SK-N-SH treated with all-trans-retinoic acid at 6 μM for 48 hours (cell line): ENCODE data around the gene ZFHX3.

Experiments
- OSR1 ChIP-seq: fragments of 250-450 bp; sonication (Bioruptor Pico); IDR thresholded peaks from 2 replicates; pipeline ENCODE4 v1.8.0; 2022; ENCODE audit warnings: moderate library complexity, mild to moderate bottlenecking, inconsistent platforms
- TCF4 ChIP-seq: fragments of 250-450 bp; sonication (Bioruptor Pico); IDR thresholded peaks from 2 replicates; pipeline ENCODE4 v1.8.0; 2021; ENCODE audit warnings: mild to moderate bottlenecking, moderate library complexity, borderline replicate concordance
- ZFP30 ChIP-seq: fragments of 450-650 bp; formaldehyde crosslinking; IDR thresholded peaks from 2 replicates; pipeline ENCODE4 v1.5.0; 2022; ENCODE audit warnings: mild to moderate bottlenecking, moderate library complexity
- ZNF70 ChIP-seq: fragments of 450-650 bp; formaldehyde crosslinking; IDR thresholded peaks from 2 replicates; pipeline ENCODE4 v1.5.0; 2020; ENCODE audit warnings: mild to moderate bottlenecking, moderate library complexity
- ZNF8 ChIP-seq: fragments of 450-650 bp; formaldehyde crosslinking; IDR thresholded peaks from 2 replicates; pipeline ENCODE4 v1.5.0; 2020; ENCODE audit warnings: mild to moderate bottlenecking, moderate library complexity
- TF ChIP-seq, protein P1 (sequence below): fragments of 250-450 bp; sonication (Bioruptor Pico); IDR thresholded peaks from 2 replicates; pipeline ENCODE4 v1.8.0; 2020; ENCODE audit warnings: mild to moderate bottlenecking, moderate library complexity, borderline replicate concordance
- TF ChIP-seq, protein P2 (sequence below): fragments of 250-450 bp; sonication (Bioruptor Pico); IDR thresholded peaks from 2 replicates; pipeline ENCODE4 v1.8.0; 2021; ENCODE audit warnings: low read depth, mild to moderate bottlenecking, moderate library complexity, borderline replicate concordance

DNA sequence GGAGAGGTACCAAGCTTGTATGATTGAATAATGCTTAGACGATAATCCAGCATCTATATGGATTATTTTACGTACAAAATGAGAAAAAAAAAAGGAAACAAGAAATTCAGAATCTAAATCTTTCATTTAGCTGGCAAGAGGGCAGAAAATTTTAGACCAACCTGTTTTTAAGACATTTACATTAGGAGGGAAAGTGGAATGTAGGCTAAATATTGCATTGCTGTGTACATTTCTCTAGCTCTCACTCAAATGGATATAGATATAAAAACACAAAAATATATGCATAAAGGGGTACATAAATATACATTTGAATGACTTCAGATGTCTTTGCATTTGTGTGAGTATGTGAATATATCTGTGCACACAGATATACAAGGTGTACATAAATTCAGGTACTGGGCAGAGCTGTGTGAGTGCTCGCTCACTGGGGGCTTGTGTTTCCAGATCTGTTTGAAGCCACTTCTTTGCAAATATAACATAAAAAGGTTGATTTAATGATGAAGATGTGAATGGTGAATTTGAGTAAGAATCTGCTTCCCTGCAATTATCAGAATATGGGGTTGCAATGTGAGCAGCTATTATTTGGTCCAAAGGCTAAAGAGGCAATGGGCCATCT, 14.2 kb upstream of the ZFHX3 start:
- TF ChIP-seq, protein P1, sequence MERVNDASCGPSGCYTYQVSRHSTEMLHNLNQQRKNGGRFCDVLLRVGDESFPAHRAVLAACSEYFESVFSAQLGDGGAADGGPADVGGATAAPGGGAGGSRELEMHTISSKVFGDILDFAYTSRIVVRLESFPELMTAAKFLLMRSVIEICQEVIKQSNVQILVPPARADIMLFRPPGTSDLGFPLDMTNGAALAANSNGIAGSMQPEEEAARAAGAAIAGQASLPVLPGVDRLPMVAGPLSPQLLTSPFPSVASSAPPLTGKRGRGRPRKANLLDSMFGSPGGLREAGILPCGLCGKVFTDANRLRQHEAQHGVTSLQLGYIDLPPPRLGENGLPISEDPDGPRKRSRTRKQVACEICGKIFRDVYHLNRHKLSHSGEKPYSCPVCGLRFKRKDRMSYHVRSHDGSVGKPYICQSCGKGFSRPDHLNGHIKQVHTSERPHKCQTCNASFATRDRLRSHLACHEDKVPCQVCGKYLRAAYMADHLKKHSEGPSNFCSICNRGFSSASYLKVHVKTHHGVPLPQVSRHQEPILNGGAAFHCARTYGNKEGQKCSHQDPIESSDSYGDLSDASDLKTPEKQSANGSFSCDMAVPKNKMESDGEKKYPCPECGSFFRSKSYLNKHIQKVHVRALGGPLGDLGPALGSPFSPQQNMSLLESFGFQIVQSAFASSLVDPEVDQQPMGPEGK (CRISPR knock-in tag): no peak
- TF ChIP-seq TCF4 (CRISPR knock-in tag) (no peak), ZNF8 (CRISPR knock-in tag) (no peak), ZNF70 (CRISPR knock-in tag) (no peak), OSR1 (CRISPR knock-in tag) (no peak), ZFP30 (CRISPR knock-in tag) (no peak)
- TF ChIP-seq, protein P2, sequence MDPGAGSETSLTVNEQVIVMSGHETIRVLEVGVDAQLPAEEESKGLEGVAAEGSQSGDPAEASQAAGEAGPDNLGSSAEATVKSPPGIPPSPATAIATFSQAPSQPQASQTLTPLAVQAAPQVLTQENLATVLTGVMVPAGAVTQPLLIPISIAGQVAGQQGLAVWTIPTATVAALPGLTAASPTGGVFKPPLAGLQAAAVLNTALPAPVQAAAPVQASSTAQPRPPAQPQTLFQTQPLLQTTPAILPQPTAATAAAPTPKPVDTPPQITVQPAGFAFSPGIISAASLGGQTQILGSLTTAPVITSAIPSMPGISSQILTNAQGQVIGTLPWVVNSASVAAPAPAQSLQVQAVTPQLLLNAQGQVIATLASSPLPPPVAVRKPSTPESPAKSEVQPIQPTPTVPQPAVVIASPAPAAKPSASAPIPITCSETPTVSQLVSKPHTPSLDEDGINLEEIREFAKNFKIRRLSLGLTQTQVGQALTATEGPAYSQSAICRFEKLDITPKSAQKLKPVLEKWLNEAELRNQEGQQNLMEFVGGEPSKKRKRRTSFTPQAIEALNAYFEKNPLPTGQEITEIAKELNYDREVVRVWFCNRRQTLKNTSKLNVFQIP (CRISPR knock-in tag): no peak
